GM19397 (cell line): Measurements from ENCODE around the gene ATP1A3.
"Not testable (repeated sequence)": the region's sequence is repeated elsewhere in the genome, so short reads cannot be mapped to it uniquely, and the experiment has no call there.

Experiments used
- ATAC-seq: cut with Tn5 transposase; IDR thresholded peaks from one replicate; pipeline ENCODE4 v1.9.1; 2021; ENCODE audit warnings: mild to moderate bottlenecking, moderate library complexity; ENCODE audit not compliant: unreplicated experiment

Gene ATP1A3

GRCh38 chr19:41993612-41994483 is at the start of gene ATP1A3:
TSS of gene ATP1A3 (minus strand) at chr19:41994230. CDS start at chr19:41994076, 154 bp downstream.
- peak; percentile 62 for ATAC-seq

- ATAC-seq, result no peak
Measured at GRCh38 chr19:42042455-42043170, 48.6 kb upstream of the ATP1A3 start.

- not testable (repeated sequence) for ATAC-seq
Measured at GRCh38 chr19:42040491-42040890, 46.5 kb upstream of the ATP1A3 start.

GRCh38 chr19:42040031-42040430 is 46.0 kb upstream of the ATP1A3 start:
- ATAC-seq, result no peak

GRCh38 chr19:42038666-42039065 is 44.6 kb upstream of the ATP1A3 start:
- ATAC-seq, result no peak

GRCh38 chr19:42037649-42038048 is 43.6 kb upstream of the ATP1A3 start:
- ATAC-seq, result no peak

GRCh38 chr19:42034640-42035391 is 40.8 kb upstream of the ATP1A3 start:
- not testable (repeated sequence) for ATAC-seq

GRCh38 chr19:42033413-42033812 is 39.4 kb upstream of the ATP1A3 start:
- ATAC-seq, result no peak

GRCh38 chr19:42032431-42032830 is 38.4 kb upstream of the ATP1A3 start:
- ATAC-seq, result no peak

GRCh38 chr19:42030645-42031440 is 36.8 kb upstream of the ATP1A3 start:
- ATAC-seq, result no peak

GRCh38 chr19:42028304-42029216 is 34.5 kb upstream of the ATP1A3 start:
- ATAC-seq, result no peak

GRCh38 chr19:42024622-42025111 is 30.6 kb upstream of the ATP1A3 start:
- no peak for ATAC-seq

- ATAC-seq, result no peak
Measured at GRCh38 chr19:42023943-42024260, 29.9 kb upstream of the ATP1A3 start.

GRCh38 chr19:42023121-42023942 is 29.3 kb upstream of the ATP1A3 start:
- ATAC-seq, result no peak

- ATAC-seq, result no peak
Measured at GRCh38 chr19:42022616-42023015, 28.6 kb upstream of the ATP1A3 start.

GRCh38 chr19:42021185-42021584 is 27.2 kb upstream of the ATP1A3 start:
- ATAC-seq, result no peak

- ATAC-seq, result no peak
Measured at GRCh38 chr19:42018503-42019193, 24.6 kb upstream of the ATP1A3 start.

- ATAC-seq, result no peak
Measured at GRCh38 chr19:42017040-42017439, 23.0 kb upstream of the ATP1A3 start.
